NT2/D1 (cell line): Measurements from ENCODE around the gene M1AP.

Source experiments
- DNase-seq: peaks from one replicate; pipeline ENCODE4 v3.0.0-alpha.2; 2011; ENCODE audit warnings: low read depth, low spot score
- H3K27me3 ChIP-seq: 2 replicates; pipeline ENCODE4 v1.6.0; 2011; ENCODE audit warnings: mild to moderate bottlenecking; ENCODE audit not compliant: insufficient read length, insufficient read depth
- H3K36me3 ChIP-seq: 2 replicates; pipeline ENCODE4 v1.6.1; 2011; ENCODE audit warnings: mild to moderate bottlenecking, low read length, mixed read lengths; ENCODE audit not compliant: insufficient read depth, insufficient read length
- H3K4me1 ChIP-seq: 2 replicates; pipeline ENCODE4 v1.5.1; 2011; ENCODE audit not compliant: insufficient read depth, insufficient read length
- H3K4me3 ChIP-seq: 2 replicates; pipeline ENCODE4 v1.5.1; 2011; ENCODE audit warnings: low read depth; ENCODE audit not compliant: insufficient read length
- H3K9ac ChIP-seq: 2 replicates; pipeline ENCODE4 v1.6.0; 2011; ENCODE audit warnings: low read depth; ENCODE audit not compliant: insufficient read length
- H3K9me3 ChIP-seq: 2 replicates; pipeline ENCODE4 v1.5.1; 2011; ENCODE audit warnings: mild to moderate bottlenecking, low read length; ENCODE audit not compliant: insufficient read depth
- SUZ12 ChIP-seq: IDR thresholded peaks from 2 replicates; pipeline ENCODE4 v1.6.1; 2011; ENCODE audit not compliant: insufficient read length, insufficient read depth; ENCODE audit errors: extremely low read depth
- YY1 ChIP-seq: IDR thresholded peaks from 2 replicates; pipeline ENCODE4 v1.6.1; 2011; ENCODE audit not compliant: insufficient read length, insufficient read depth
- ZNF274 ChIP-seq: IDR thresholded peaks from 2 replicates; pipeline ENCODE4 v1.6.1; 2011; ENCODE audit warnings: mild to moderate bottlenecking, low read depth, low read length

Gene M1AP

GRCh38 chr2:74560591-74560990 is 87.5 kb downstream of the M1AP start:
- peaks cover 11% of the 10 kb centered on the region for H3K27me3 ChIP-seq
- DNase-seq, result no peak
- no peak for TF ChIP-seq ZNF274
- no peak for TF ChIP-seq SUZ12
- TF ChIP-seq YY1, result no peak
- H3K4me3 ChIP-seq, result no peak overlapping the region
- no peak overlapping the region for H3K9ac ChIP-seq
- H3K4me1 ChIP-seq, result peaks cover 6% of the 10 kb centered on the region
- H3K36me3 ChIP-seq, result peaks cover 12% of the 10 kb centered on the region
- no peaks in the 10 kb centered on the region for H3K9me3 ChIP-seq

DNA sequence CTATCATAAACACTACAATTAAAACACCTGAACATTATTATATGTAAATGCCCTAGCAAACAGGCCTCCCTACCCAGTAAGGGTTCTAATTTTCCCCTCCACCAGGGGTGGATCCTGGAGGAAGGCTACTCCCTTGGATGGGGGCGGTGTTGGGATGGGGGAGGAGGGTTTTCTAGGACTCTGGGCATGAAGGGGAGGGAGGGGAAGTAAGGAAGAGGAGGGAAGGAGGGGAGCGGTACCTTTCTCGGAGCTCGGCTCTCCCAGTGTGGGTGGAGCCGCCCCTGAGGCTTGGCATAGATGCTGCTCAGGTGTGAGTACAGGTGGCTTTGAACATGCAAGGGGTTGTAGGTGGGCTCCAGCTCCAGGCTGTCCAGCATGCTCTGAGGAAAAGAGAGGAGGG is 88.2 kb downstream of the M1AP start:
- Histone ChIP-seq H3K9me3 (no peaks in the 10 kb centered on the region), H3K9ac (no peak overlapping the region), H3K4me3 (no peak overlapping the region), H3K36me3 (peaks cover 12% of the 10 kb centered on the region), H3K4me1 (peaks cover 9% of the 10 kb centered on the region), H3K27me3 (peaks cover 17% of the 10 kb centered on the region)
- DNase-seq, result no peak
- TF ChIP-seq YY1 (no peak), ZNF274 (no peak), SUZ12 (no peak)

DNA sequence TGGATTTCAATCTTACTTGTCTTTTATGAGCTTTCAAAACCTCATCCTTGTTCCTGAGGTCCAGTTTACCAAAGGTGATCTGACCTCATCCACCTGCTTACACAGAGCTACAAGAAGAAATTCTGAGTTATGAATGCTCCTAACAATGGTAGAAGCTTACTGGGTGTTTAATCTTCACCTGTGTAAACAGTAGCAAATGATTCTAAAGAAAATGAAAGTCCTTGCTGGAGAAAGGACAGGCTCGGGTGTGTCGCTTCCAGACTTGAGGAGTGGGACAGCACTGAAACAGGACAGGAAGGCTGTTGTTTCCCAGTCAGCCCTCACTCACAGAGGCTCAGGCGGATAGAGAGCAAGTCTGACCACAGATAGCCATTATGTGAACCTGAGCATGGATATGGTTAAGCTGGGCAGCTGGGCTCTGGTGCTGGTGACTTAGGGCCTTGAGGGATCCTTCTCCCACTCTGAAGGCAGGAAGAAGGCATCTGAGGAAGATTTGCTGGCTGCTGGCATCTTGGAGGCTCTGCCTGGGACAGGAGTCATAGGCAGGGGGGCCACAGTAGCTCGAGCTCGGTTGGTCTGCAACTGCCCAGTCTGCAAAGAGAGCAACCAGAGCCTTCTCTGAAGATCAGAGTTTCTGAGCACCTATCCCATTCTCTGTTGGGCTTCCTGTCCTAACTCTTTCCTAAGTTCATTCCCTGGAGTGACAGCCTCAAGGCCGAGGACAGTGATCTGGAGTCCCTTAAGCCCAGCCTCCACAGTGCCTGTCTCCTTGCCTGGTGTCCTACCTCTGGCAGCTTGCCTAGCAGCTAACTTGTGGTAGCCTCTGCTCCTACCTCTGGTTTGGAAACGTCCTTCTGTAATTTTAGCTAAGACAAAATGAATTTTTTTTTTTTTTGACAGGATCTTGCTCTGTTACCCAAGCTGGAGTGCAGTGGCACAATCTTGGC is 89.6 kb downstream of the M1AP start:
- DNase-seq, result no peak
- Histone ChIP-seq H3K4me3 (no peak overlapping the region), H3K9ac (no peak overlapping the region), H3K9me3 (no peaks in the 10 kb centered on the region), H3K36me3 (peaks cover 12% of the 10 kb centered on the region), H3K27me3 (peaks cover 20% of the 10 kb centered on the region), H3K4me1 (peaks cover 9% of the 10 kb centered on the region)
- TF ChIP-seq YY1, result no peak
- no peak for TF ChIP-seq SUZ12
- no peak for TF ChIP-seq ZNF274

- Histone ChIP-seq H3K36me3 (peaks cover 12% of the 10 kb centered on the region), H3K4me3 (no peak overlapping the region), H3K9me3 (no peaks in the 10 kb centered on the region), H3K4me1 (peaks cover 13% of the 10 kb centered on the region), H3K9ac (no peak overlapping the region), H3K27me3 (peaks cover 24% of the 10 kb centered on the region)
- no peak for DNase-seq
- TF ChIP-seq YY1 (no peak), ZNF274 (no peak), SUZ12 (no peak)
Measured at GRCh38 chr2:74556831-74557370, 91.2 kb downstream of the M1AP start.

GRCh38 chr2:74556159-74556558 is 92.0 kb downstream of the M1AP start:
- peaks cover 12% of the 10 kb centered on the region for H3K36me3 ChIP-seq
- no peak for TF ChIP-seq ZNF274
- TF ChIP-seq YY1, result no peak
- no peak for TF ChIP-seq SUZ12
- no peaks in the 10 kb centered on the region for H3K9me3 ChIP-seq
- peaks cover 27% of the 10 kb centered on the region for H3K27me3 ChIP-seq
- H3K4me3 ChIP-seq, result no peak overlapping the region
- H3K4me1 ChIP-seq, result peaks cover 13% of the 10 kb centered on the region
- no peak for DNase-seq
- no peak overlapping the region for H3K9ac ChIP-seq

DNA sequence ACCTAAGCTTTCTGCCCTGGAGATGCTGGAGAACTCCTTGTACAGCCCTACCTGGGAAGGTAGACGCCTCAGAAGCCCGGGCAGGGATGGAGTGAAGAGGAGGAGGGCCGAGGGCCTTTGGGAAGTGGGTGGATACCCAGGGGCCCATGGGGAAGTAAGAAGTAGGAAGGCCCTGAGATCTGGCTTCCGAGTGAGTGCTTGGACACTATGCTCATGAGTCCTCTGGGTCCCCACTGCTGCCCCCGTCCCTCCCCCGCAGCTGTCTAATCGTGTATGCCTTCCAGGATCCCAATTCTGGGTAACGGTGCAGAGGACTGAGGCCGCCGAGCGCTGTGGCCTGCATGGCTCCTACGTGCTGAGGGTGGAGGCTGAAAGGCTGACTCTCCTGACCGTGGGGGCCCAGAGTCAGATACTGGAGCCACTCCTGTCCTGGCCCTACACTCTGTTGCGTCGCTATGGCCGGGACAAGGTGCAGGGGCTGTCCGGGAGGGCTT is 92.5 kb downstream of the M1AP start:
- peak overlapping the region; percentile 76 for H3K9ac ChIP-seq
- H3K27me3 ChIP-seq, result peaks cover 31% of the 10 kb centered on the region

DNA sequence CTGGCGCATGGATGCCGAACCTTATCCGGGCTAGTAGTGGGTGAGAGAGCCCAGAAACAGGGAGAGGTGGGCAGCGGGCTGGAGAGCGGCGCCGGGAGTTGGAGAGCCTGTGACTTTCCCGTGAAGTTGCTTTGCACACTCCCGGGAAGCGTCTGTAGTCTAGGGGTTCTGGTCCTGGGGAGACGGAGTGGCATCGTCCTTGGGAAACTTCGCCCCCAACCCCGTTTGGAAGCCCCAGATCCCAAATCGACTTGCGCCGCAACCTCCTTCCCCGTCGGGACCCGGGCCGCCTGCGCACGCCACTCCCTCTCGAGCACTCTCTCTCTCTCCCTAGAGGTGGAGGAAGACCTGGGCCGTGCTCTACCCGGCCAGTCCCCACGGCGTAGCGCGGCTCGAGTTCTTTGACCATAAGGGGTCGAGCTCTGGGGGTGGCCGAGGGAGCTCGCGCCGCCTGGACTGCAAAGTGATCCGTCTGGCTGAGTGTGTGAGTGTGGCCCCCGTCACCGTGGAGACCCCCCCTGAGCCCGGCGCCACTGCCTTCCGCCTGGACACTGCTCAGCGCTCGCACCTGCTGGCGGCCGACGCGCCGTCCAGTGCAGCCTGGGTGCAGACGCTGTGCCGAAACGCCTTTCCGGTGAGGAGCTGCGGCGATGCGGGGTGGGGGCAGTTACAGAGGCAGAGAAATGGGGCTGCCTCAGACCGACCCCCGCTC is 93.2 kb downstream of the M1AP start:
- Histone ChIP-seq H3K9ac (peak overlapping the region; percentile 76), H3K4me3 (peak overlapping the region; percentile 82), H3K36me3 (peaks cover 14% of the 10 kb centered on the region), H3K4me1 (peaks cover 7% of the 10 kb centered on the region), H3K27me3 (peaks cover 38% of the 10 kb centered on the region), H3K9me3 (no peaks in the 10 kb centered on the region)
- DNase-seq, result no peak
- TF ChIP-seq YY1 (no peak), SUZ12 (no peak), ZNF274 (no peak)

More for the DNA sequence above, 92.5 kb downstream of the M1AP start:
- Histone ChIP-seq H3K9me3 (no peaks in the 10 kb centered on the region), H3K4me3 (peak overlapping the region; percentile 82), H3K4me1 (peaks cover 12% of the 10 kb centered on the region), H3K36me3 (peaks cover 12% of the 10 kb centered on the region)
- TF ChIP-seq YY1 (no peak), SUZ12 (no peak), ZNF274 (no peak)
- DNase-seq, result no peak
